HG03095 (cell line): ENCODE results near the gene SFI1.

Experiments used
- ATAC-seq: cut with Tn5 transposase; IDR thresholded peaks from one replicate; pipeline ENCODE4 v1.9.1; 2021; ENCODE audit warnings: moderate library complexity; ENCODE audit not compliant: unreplicated experiment

SFI1 gene

DNA sequence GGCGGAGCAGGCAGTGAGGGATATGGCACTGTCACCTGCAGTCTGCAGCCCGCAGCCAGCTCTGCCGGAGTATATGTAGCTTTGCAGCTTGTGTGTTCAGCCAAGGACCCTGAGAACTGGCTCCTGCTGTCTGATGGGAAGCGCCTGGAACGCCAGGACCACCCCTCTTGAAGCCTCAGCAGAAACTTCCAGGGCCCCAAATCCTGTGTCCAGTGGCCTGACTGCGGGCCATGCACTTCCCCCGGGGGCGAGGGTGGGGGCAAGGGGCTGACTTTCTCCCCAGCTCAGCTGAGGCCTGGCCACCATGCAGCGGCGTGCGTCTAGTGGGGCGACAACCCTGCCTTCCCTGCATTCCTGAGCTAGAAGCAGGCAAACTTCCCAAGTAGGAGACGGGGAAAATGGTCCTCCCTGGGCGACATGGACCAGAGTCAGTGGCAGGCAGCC, 133.4 kb downstream of the SFI1 start:
- ATAC-seq, result no peak

- no peak for ATAC-seq
Measured at GRCh38 chr22:31630331-31631329, 134.3 kb downstream of the SFI1 start.

- ATAC-seq, result no peak
Measured at GRCh38 chr22:31631436-31631835, 135.1 kb downstream of the SFI1 start.

DNA sequence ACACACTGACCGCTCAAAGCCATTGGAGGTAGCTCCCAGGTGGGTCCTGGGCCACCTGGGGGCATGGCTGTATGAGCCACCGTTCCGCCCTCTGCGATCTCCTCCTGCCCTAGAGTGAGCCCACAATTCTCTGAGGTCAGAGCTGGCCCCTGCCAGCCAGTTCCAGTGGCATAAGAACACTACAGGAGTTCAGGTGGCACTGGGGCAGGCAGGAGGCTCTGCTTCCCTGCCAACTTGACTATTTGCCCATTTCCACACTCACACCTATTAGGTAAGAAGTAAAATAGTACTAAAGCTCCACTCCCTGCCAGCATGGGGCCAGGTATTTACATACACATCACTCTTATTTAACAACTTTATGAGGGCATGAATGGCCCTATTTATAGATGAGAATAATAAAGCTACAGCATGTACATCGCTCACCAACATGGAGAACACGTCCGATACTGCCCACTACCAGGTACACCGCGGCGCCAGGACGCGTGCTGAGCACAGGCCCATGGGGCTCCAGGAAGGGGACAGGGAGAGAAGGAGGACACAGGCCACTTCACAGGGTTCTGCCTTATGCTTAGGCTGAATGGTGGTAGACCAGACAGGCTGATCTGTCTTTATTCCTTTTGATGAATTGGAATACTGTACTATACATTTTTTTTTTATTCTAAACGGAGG, 139.4 kb downstream of the SFI1 start:
- ATAC-seq, result no peak

GRCh38 chr22:31637447-31637890, 141.1 kb downstream of the SFI1 start:
- ATAC-seq, result peak; percentile 63

DNA sequence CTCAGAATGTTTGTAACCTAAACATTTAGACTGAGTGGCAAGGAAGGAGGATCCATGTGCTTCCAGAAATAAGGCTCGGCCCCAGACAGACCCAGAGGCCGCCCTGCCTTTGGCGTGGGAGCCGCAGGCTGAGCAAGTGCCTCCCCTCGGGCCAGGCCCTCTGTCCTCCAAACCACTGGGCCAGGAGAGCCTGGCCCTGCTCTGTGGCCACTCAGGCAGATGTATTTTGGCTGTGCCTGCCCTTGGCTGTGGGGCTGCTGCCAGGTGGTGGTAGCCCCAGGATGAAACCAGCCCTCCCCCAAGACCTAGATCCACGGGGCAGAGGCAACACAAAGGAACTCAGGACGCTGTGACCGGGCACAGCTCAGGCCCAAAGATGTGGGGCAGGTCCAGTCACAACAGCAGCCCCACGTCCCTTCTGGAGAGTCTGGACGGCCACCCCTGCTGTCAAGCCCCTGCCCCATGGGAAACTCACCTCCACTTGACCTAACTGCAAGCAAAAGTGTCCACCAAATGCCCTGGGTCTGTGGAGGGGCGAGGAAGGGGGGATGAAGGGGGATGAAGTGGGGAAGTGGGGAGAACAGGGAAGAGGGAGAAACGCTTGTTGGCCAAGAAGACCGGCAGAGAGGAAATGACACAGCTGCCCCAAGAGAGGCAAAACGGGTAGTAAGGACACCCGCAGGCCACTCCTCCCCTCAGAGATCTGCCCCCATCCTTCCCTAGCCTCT, 141.7 kb downstream of the SFI1 start:
- peak; percentile 42 for ATAC-seq

- ATAC-seq, result no peak
Measured at GRCh38 chr22:31639436-31640039, 143.2 kb downstream of the SFI1 start.

DNA sequence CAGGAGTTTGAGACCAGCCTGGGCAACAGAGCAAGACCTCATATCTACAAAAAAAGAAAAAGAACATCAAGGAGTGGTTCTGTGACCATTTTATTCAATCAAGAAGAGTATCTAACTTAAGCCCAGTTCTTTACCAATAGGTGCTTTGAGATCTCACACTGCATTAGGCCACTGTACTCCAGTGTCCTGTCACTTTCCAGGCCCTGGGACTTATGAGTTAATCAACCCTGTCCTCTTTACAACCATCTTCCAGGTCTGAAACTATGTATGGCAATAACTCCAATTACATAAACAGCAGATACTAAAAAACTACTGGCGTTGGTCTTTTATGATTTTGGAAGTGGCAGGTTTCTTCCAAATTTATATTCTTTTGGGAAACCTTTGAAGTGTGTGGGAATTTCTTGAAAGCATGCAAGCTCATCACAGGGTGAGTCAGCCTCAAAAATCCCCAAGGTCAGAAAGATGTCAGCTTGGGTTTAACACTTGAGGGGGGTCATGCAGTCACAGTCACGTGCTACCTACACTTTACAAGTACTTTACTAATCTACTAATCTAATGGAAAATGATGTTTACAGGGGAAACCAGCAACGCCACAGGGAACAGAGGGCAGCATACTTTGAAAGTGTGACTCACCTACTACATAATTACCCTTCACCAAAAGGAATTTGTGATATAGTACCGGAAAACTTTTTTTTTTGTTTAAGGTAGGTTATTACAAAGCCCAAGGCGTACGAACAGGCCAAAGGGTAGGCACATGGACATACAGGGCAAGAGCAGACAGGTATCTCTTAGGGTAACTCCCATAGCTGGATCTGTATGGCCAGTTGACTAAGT, 150.1 kb downstream of the SFI1 start:
- ATAC-seq, result no peak

GRCh38 chr22:31647066-31647465, 150.7 kb downstream of the SFI1 start:
- ATAC-seq, result no peak

- ATAC-seq, result no peak
Measured at GRCh38 chr22:31647523-31648320, 151.4 kb downstream of the SFI1 start.

- ATAC-seq, result no peak
Measured at GRCh38 chr22:31650391-31650790, 154.1 kb downstream of the SFI1 start.

- ATAC-seq, result no peak
Measured at GRCh38 chr22:31651664-31652063, 155.3 kb downstream of the SFI1 start.

DNA sequence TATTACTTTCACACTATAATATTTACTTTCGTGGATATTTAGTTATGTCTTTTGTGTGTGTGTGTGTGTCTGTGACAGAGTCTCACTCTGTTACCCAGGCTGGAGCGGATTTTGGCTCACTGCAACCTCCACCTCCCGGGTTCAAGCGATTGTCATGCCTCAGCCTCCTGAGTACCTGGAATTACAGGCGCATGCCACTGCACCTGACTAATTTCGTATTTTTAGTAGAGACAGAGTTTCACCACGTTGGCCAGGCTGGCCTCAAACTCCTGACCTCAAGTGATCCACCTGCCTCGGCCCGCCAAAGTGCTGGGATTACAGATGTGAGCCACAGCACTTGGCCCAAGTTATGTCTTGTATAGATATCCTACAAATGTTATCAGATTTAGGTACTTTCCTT, 155.8 kb downstream of the SFI1 start:
- ATAC-seq, result no peak

- no peak for ATAC-seq
Measured at GRCh38 chr22:31652911-31653684, 156.8 kb downstream of the SFI1 start.

DNA sequence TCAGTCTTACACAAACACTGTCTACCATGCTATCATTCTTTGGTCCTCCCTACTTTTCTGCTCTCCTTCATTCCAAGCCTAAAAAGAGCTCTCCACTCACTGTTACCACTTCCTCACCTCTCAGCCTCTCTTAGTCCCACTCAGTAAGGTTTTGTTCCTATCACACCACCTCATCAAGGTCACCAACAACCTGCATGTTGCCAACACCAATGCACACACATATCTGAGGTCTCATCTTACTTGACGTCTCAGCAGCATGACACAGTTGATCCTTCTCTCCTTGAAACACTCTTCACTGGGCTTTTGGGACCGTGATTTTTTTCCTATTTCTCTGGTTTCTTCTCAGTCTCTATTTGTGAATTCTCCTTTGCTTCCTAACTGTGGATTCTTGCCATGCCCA, 157.6 kb downstream of the SFI1 start:
- no peak for ATAC-seq

GRCh38 chr22:31654408-31654807, 158.1 kb downstream of the SFI1 start:
- ATAC-seq, result no peak

DNA sequence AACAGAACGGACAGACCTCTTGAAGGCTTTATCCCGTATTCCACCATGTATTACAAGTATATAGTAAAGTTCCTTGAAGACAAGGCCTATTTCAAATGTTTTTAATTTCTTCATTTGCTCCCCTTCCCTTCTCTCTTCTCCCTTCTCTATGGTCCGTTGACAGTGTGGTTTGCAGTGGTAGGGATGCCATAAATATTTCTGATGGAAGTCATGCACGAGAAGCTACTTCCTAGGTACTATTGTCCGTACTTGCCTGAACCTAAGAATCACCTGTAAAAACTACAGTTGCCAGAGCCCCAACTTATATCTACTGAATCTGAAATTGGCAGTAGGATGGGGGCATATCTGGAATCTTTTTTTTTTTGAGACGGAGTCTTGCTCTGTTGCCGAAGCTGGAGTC, 162.9 kb downstream of the SFI1 start:
- no peak for ATAC-seq

DNA sequence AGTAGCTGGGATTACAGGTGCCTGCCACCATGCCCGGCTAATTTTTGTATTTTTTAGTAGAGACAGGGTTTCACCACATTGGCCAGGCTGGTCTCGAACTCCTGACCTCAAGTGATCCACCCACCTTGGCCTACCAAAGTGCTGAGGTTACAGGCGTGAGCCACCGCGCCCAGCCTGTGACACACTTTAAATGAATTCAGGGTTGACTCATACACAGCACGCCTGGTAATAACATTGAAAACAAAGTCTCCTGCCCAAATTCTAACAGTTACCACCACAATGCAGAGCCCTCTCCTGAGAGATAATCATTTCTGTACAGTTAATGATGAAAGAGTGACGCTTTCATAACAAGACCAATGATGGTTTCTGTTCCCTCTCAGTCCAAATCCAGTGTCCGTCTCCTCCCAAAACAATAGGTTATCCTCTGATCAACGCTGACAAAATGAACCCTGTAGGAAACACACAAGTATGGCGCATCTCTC, 164.6 kb downstream of the SFI1 start:
- peak; percentile 28 for ATAC-seq
